HepG2 (cell line): ENCODE measurements around the gene FAM83C. TPM values are rescaled to one million over a fixed set of nuclear protein-coding genes. Genes with fewer than 3 reads are reported as not detected.

ENCODE experiments used
- AGO2 ChIP-seq: fragments of 200-400 bp; formaldehyde crosslinking; optimal IDR thresholded peaks from 2 replicates; pipeline ENCODE3; 2017; ENCODE audit warnings: mild to moderate bottlenecking, low read depth, low read length, moderate library complexity
- CHD4 ChIP-seq: fragments of 200-600 bp; sonication (generic); IDR thresholded peaks from 2 replicates; pipeline ENCODE4 v1.7.0; 2017; ENCODE audit warnings: mild to moderate bottlenecking, low read length, borderline replicate concordance
- EED ChIP-seq: sonication (generic); formaldehyde crosslinking; IDR thresholded peaks from 2 replicates; pipeline ENCODE4 v1.5.0; 2020; ENCODE audit warnings: mild to moderate bottlenecking, missing genetic modification reagents
- GPN1 ChIP-seq: sonication (generic); formaldehyde crosslinking; IDR thresholded peaks from 2 replicates; pipeline ENCODE4 v1.5.1; 2020; ENCODE audit warnings: missing genetic modification reagents, borderline replicate concordance
- MAZ ChIP-seq, 2 experiments: sonication (generic) in 1 of 2; formaldehyde crosslinking in 1 of 2; IDR thresholded peaks; 2 replicates each; pipeline versions ENCODE4 v1.5.0 to v1.6.1; 2012 to 2020; ENCODE audit warnings: low read depth in 2 of 2, mild to moderate bottlenecking in 2 of 2, borderline replicate concordance in 1 of 2, improper control_type of control experiment in 1 of 2, low read length in 1 of 2, missing genetic modification reagents in 1 of 2, moderate library complexity in 1 of 2
- MYC ChIP-seq: sonication (generic); formaldehyde crosslinking; IDR thresholded peaks from 2 replicates; pipeline ENCODE4 v1.9.0; 2021; ENCODE audit warnings: missing genetic modification reagents, borderline replicate concordance
- NPAS2 ChIP-seq: sonication (generic); formaldehyde crosslinking; IDR thresholded peaks from 2 replicates; pipeline ENCODE4 v1.8.0; 2022; ENCODE audit warnings: mild to moderate bottlenecking, missing genetic modification reagents, borderline replicate concordance
- POLR2A ChIP-seq, 2 experiments: IDR thresholded peaks; 2 replicates each; pipeline ENCODE4 v1.6.1; 2011; ENCODE audit warnings: low read depth in 2 of 2, low read length in 2 of 2, mild to moderate bottlenecking in 1 of 2, moderate library complexity in 1 of 2; ENCODE audit not compliant: insufficient read depth in 1 of 2
- POLR2AphosphoS2 ChIP-seq: IDR thresholded peaks from 2 replicates; pipeline ENCODE4 v1.6.1; 2011; ENCODE audit warnings: low read depth, low read length, improper control_type of control experiment
- PTBP1 ChIP-seq: fragments of 200-400 bp; formaldehyde crosslinking; IDR thresholded peaks from 2 replicates; pipeline ENCODE4 v1.6.1; 2018; ENCODE audit warnings: low read length, low read depth; ENCODE audit not compliant: poor library complexity, severe bottlenecking
- RBFOX2 ChIP-seq: fragments of 200-400 bp; formaldehyde crosslinking; IDR thresholded peaks from 2 replicates; pipeline ENCODE4 v1.6.1; 2017; ENCODE audit warnings: low read depth, mild to moderate bottlenecking, low read length
- SAP130 ChIP-seq: IDR thresholded peaks from 2 replicates; pipeline ENCODE4 v1.6.1; 2016; ENCODE audit warnings: low read depth
- XBP1 ChIP-seq: sonication (generic); formaldehyde crosslinking; IDR thresholded peaks from 2 replicates; pipeline ENCODE4 v1.5.0; 2020; ENCODE audit warnings: missing genetic modification reagents
- ZBTB33 ChIP-seq: sonication (generic); formaldehyde crosslinking; IDR thresholded peaks from 2 replicates; pipeline ENCODE4 v1.4.0; 2020; ENCODE audit warnings: missing genetic modification reagents
- ZNF274 ChIP-seq: sonication (generic); formaldehyde crosslinking; IDR thresholded peaks from 2 replicates; pipeline ENCODE4 v1.5.1; 2020; ENCODE audit warnings: mild to moderate bottlenecking, missing genetic modification reagents
- ZNF460 ChIP-seq: sonication (generic); formaldehyde crosslinking; IDR thresholded peaks from 2 replicates; pipeline ENCODE4 v1.5.1; 2020; ENCODE audit warnings: missing genetic modification reagents, mild to moderate bottlenecking, borderline replicate concordance
- polyA plus RNA-seq, 8 experiments: library from polyadenylated mRNA; depleted of rRNA in 3 of 8; stranded (reverse) in 7 of 8; unstranded in 1 of 8; fragments of >200 nt; fragmentation: Illumina TruSeq in 4 of 8; extraction: Trizol in 4 of 8; gene quantifications; 2 replicates each; pipeline versions ENCODE4 v1.2.1 to v1.2.3, GENCODE V29; 2011 to 2016; ENCODE audit warnings: low read depth in 4 of 8, missing spikeins in 1 of 8, mixed read lengths in 1 of 8; ENCODE audit not compliant: insufficient read depth in 1 of 8
- total RNA-seq, 5 experiments: library from RNA; depleted of rRNA; stranded (reverse); fragments of >200 nt; fragmentation: Illumina TruSeq; extraction: Trizol; gene quantifications; 2 replicates each; pipeline ENCODE4 v1.2.3, GENCODE V29; 2016; ENCODE audit warnings: low read depth in 1 of 5

Gene FAM83C
- total and polyA plus RNA-seq, 2 of the 13 experiments (the other 11 are each of a cell fraction or from before 2014, with no cell fraction given): 0.04 TPM; not detected in 1

GRCh38 chr20:35277531-35278395, 14.5 kb downstream of the FAM83C start, which contains the start of gene MMP24OS (continued):
- peak; percentile 89 for TF ChIP-seq ZBTB33
- no peak for TF ChIP-seq ZNF274
- no peak for TF ChIP-seq SAP130
- peak; percentile 97 for TF ChIP-seq RBFOX2
- TF ChIP-seq PTBP1: no peak
- no peak for TF ChIP-seq EED (CRISPR knock-in tag)
- peak; percentile 99 for TF ChIP-seq AGO2
- peak; percentile 10; the same call in 1 of the 2 replicates for TF ChIP-seq MYC (CRISPR knock-in tag)
- TF ChIP-seq ZNF460: no peak
- TF ChIP-seq GPN1 (CRISPR knock-in tag): no peak
- TF ChIP-seq CHD4: no peak
- 0 out of 2 replicates have a peak, but pooled peaks have one; percentile 42 for TF ChIP-seq NPAS2
- no peak for TF ChIP-seq XBP1 (CRISPR knock-in tag)
- TF ChIP-seq POLR2A (IDR thresholded peaks at IDR 0.05; ENCODE audit: insufficient read depth in 1 of 2, low read depth in 2 of 2, low read length in 2 of 2): peak in 1 of 2 experiments; percentile 32; a peak in 3 of 4 replicates
- TF ChIP-seq POLR2AphosphoS2: peak; percentile 87; the same call in 1 of the 2 replicates
- TF ChIP-seq MAZ (IDR thresholded peaks at IDR 0.05; ENCODE audit: borderline replicate concordance, low read depth, low read length): no peak
- no peak for TF ChIP-seq MAZ (CRISPR knock-in tag; IDR thresholded peaks at IDR 0.05; ENCODE audit: low read depth)
